ENCODE measurements around the gene PAPPA2.
"Not testable (repeated sequence)": the region's sequence is repeated elsewhere in the genome, so short reads cannot be mapped to it uniquely, and the experiment has no call there.

Gene PAPPA2

DNA sequence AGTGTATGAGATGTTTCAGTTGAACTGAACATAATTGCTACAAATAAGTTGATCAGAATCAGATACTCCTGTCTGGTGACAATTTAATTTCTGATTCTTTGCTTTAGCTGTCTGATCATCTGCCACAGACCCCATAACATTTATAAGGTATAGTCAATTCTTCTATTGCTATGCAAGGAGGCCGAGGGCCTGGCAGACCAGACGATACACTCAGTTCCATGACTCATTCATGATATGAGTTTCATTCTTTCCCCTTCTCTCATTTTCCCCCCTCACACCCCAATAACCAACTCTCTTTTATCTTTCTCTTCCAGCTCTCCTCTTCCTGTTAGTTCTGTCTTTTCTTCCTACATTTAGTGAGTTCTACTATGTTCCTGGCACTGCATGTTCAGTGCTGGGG lies 236.8 kb downstream of the PAPPA2 start:
- DNase-seq: no peak

DNA sequence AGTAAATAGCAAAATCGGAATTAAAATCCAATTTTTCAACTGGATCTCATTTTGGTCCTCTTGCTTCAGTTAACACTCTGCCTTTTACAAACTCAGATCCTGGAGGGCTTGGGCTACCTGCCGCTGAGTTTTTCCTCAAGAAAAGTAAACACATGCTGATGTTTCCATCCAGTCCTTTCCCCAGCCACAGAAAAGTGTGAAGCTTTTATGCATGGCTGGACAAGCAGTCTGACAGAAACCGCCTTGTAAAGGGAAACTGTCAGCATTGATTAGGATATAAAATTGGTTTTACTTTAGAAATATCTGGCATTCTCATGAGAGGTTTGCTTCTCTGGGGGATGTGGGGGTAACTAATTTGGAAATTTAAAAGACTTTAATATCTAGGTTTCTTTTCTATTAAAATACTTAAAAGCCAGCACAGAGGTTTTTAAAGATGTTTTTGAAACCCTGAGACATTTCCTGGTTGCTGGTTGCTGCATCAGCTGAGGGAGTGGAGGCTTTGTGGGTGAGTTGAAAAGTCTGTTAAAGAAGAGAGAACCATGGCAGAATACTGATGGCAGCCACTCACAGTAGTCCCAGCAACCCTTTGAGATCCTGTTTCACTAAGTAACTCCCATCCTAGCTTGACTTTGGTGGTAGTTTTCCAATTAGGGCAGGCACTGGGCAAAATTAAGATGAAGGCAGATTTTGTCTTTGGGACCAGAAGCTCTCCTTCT lies 238.3 kb downstream of the PAPPA2 start:
- no peak for DNase-seq

DNA sequence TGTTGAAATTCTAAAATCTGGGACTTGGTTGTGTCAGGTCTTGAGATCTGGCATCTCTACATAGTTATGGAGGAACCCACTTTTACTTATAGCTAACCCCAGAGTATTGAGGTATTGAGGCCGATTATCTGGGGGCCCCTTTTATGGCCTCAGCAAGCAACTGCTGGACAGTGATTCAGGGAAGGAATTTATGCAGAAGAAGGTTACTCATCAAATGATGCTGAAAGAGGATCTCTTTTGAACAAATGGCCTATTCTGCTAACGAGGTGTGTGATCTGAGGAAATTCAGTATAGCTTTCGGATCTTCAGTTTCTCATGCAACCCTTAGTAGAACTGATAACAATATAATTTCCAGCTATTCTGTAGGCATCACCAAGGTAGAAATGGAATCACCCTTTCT lies 239.9 kb downstream of the PAPPA2 start:
- DNase-seq: no peak

DNA sequence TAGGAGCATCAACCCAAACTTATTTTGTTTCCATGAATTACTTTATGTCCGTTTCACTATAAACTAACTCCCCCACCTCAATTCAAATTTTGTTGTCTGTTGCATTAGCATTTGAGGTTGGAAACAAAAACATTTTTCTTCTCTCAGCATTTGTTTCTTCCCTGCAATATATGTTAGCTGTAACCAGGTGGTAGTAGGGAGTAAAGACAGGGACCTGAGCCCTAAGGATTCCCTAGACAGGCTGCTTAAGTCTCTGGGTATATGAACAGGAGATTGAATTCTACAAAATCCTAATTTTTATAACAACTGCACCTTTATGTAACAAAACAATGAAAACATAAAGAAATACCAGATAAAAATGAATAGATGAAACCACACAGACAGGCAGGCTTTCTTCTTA lies 242.6 kb downstream of the PAPPA2 start:
- no peak for DNase-seq

DNA sequence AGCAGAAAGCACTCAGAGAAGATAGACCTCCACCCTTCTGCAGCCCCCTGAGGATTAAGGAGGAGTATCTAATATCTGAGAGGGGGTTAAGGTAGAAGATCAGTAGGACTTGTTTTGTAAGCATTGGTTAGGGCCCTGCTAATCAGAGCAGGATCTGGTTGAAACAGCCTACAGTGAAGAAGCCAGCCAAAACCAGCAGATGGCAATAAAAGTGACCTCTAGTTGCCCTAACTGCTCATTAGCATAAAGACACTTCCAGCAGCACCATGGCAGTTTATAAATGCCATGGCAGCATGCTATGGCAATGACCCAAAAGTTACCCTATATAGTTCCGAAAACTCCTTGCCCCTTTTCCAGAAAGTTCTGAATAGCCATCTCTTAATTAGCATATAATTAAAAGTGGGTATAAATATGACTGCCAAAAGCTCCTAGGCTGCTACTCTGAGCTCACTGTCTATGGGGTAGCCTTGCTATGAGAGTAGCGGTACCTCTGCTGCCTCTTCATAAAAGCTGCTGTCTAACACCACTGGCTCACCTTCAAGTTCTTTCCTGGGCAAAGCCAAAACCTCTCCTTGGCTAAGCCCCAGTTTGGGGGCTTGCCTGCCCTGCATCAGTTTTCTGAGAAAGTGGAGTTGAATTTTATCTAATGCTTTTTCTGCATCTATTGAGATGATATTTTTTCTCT lies 254.2 kb downstream of the PAPPA2 start:
- peak in 1 of 2 experiments; percentile 39 for DNase-seq

DNA sequence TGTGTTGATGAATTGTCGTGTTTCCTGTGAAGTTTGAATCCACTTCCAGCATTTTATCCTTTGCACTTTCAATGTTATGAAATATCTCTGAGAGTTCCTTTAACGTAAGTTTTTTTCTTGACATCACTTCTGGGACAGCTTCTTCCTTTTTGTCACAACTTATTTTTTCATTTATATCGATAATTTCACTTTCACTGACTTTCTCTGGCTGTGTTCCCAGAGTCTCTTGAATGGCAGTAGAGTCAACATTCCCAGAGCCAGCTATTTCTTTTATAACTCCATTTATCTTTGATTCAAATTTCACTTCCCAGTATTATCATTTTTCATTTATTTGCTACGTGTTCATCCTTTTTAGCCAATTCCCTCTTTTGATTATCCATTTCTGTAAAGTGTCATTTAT lies 256.5 kb downstream of the PAPPA2 start:
- no peak for DNase-seq

DNA sequence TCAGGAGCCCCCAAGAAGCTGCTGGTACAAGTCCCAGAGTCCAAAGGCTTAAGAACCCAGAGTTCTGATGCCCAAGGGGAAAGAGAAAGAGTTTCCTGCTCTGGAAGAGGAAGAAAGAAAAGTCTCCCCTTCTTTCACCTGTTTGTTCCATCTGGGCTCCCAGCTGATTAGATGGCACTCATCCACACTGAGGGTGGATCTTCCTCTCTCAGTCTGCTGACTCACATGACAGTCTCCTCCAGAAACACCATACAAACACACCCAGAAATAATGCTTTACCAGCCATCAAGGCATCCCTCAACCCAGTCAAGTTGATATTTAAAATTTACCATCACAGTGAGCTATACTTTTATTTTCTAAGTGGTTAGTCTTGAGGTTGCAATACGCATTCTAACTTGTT lies 257.9 kb downstream of the PAPPA2 start:
- no peak for DNase-seq

DNA sequence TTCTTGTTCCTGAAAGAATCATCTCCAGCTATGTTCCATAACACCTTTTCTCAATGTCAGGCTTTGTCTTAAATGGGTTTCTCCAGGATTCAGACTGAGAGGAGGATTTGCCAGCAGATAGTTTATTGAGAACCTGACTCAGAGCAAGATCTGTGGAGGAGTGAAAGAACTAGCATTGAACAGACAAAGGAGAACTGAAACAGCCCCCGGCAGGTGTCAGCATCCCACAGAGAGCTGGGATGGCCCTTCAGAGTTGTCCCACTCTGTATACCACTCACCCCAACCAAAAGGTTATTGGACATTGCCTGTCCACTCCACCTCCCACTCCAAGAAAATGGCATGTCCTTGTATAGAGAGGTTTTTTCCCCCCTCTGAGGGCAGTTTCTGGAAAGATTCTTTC lies 270.7 kb downstream of the PAPPA2 start:
- no peak for DNase-seq

DNA sequence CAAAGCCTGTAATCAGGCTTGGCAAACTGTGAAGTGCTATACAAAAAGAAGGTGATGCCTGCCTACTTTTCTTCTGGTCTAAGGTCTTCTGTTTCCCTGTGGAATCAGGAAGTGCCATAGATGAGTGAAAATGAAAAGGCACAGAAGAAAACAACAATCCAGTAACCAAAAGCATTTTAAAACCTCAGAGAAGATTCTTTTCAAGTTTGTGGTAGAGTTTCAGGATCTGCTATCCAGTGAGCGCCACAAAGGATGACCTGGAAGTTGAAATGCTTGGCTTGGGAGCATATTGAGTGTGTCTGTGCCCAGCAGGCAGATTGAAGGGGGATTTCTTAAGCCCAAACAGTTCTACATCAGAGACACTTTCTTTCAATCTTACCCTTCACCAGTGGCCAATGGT lies 272.2 kb downstream of the PAPPA2 start:
- DNase-seq: no peak

DNA sequence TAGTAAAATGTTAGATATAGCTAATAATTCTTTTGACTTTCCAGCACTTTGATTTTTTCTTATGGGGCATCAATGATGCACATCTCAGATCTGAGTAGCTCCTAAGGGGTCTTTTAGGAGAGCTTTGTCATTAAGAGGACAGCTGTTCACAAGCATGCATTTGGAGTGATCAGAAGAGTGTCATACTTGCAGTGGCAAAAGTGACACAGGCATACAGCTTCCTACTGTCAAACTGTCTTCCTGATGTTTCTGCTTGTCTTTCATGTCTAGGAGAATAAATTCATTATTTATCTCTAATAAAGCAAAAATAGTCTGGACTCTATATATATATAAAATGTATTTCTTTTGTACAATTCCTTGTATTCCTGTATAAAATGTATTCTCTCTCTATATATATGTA lies 273.0 kb downstream of the PAPPA2 start:
- no peak for DNase-seq

DNA sequence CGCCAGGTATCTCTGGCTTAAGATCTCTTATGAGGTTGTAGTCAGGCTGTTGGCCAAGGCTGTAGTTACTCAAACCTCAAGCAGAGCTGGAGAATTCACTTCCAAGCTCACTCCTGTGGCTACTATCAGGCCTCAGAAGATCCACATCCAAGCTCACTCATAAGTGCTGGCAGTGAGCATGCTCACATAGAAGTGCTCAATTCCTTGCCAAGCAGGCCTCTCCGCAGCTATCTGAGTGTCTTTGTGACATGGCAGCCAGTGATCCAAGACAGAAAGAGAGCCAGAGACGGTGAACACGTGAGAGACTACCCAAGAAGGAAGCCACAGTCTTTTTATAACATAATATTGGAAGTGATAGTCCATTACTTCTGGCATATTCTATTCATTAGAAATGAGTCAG lies 278.2 kb downstream of the PAPPA2 start:
- no peak for DNase-seq

DNA sequence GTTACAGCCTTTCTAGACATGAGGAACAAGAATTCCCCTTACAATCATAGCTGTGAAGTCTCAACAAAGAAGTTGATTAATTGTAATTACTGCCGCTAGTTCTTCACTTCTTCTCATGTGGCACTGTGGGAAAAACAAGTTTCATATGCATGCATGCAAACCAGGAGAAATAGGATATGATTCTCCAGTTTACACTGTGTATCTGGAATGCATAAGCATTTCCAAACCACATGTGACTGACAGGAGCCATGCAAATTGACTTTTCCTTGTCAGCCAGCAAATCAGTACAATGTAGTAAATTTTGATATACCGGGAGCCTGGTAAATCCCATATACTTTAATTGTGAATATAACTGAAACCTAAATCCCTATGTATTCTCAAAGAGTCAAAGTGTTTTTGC lies 279.3 kb downstream of the PAPPA2 start:
- DNase-seq: no peak

DNA sequence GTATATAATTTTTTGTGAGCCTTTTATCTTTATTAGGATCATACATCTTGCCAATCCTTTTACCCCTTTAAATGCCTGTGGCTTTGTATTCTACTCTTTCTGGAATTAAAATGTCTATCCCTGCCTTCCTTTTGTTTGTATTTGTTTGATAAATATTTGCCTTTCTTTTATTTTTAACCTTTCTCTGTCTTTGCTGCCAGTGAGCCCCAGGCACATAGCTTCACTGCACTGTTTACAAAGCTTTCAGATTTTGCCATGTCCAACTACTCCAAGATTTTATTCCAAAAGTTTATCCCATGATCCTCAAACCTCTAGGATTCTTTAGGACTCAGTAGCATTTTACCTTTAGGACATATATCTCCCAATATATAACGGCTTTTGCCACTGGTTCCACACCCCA lies 281.2 kb downstream of the PAPPA2 start:
- DNase-seq: no peak

DNA sequence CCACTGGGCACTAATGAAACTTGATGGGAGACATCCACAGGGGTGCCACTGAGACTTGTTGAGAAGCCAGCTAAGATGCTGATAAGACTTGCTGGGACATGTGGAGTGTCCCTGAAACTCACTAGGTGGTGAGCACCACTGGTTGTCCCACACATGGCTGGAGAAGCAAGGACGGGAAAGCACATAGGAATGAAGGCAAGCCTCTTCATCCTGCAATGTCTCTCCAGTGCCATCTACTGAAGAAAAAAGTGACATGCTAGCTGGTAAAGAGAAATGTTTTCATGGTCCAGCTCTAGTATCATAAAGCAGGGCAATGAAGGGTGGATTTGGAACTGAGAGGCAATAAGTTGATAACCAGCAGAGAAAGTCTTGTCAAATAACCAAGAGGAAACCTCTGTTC lies 283.0 kb downstream of the PAPPA2 start:
- peak in 1 of 2 experiments; percentile 5 for DNase-seq

DNA sequence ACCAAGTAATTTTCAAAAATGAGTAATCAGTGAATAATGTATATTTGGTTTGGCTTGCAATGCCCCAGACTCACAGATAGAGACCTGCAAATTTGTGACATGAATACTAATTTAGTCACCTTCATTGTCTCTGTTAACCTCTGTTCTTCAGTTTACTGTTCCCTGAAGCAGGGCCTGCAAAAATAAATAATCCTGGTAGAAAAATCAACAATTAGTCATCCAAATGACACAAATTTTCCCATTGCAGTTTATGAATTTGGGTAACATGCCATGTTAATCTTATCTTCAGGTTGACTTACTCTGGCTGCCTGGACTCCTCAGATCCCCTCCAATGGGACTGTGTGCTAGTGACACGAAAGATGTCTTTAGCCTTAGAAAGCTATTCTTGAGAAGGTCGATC lies 289.5 kb downstream of the PAPPA2 start:
- DNase-seq: peak in 1 of 2 experiments; percentile 34

DNA sequence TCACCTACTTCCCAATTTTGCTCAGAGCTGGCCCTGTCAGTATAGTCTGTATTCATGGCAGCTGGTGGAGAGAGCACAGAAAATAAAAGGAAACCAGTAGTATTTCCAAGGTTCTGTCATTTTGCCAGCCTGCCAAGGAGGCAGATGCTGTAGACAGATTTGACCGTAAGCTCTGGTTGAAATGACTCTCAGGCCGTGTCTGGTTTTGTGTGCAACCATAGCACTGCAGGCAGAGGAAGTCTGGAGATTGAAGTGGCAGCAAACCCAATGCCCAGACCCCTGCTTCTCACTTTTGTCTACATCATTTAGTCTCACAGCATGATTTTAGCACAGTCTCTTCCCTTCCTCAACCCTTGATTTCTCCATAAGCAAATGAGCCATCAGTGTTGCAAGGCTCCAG lies 291.7 kb downstream of the PAPPA2 start:
- no peak for DNase-seq

DNA sequence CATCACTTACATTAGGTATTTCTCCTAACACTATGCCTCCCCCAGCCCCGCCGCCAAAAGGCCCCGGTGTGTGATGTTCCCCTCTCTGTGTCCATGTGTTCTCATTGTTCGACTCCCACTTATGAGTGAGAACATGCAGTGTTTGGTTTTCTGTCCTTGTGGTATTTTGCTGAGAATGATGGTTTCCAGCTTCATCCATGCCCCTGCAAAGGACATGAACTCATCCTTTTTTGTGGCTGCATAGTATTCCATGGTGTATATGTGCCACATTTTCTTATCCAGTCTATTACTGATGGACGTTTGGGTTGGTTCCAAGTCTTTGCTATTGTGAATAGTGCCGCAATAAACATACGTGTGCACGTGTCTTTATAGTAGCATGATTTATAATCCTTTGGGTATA lies 293.8 kb downstream of the PAPPA2 start:
- DNase-seq: not testable (repeated sequence)

DNA sequence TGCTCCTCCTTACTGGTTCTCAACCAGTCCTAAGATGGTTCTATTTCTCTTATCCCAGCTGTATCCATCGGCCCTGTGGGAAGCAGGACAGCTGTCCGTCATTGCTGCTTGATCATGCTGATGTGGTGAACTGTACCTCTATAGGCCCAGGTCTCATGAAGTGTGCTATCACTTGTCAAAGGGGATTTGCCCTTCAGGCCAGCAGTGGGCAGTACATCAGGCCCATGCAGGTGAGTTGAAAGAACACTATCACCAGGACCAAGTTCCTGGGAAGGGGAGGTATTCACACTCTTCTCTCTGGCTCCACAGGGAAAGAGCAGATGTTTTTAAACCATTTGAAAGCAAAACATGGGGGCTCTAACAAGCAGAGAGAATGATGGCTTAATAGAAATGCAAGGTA lies 302.6 kb downstream of the PAPPA2 start:
- no peak for DNase-seq

DNA sequence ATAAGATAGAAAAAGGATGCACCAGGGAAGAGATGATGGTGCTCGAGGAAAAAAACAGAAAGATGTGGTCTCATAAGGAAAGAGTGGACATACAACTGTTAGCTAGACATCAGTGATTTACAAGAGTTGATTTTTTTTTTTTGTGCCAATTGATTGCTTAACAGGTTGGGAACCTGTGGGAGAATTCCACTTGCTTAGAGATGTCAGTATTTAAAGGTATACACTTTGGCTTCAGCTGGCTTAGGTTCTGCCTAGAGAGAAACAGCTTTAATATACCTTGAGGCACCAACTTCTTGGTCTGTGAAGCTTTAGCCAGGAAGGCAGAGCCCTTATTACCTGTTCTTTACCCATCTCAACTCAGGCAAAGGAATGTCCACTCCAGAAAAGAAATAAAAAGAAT lies 303.8 kb downstream of the PAPPA2 start:
- no peak for DNase-seq

DNA sequence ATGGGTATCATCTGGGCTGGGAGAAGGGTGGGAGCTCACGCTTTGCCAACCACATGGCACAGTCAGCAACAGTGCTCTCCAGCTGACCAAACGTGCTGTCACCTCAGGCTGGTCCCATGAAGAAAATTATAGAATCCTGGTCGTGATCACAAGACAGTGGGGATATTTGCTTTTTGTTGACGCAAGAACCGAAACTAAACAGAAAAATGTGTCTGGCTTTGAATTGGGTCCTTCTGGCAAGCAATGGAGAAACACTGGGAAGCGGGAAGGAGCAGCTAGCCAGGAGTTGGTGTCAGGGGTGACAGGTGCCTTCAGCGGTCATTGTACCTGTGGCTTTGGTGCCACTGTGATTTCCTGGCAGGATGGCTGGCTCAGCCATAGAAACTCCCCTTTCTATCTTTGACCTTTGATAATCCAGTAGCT lies 304.8 kb downstream of the PAPPA2 start:
- DNase-seq: no peak

DNA sequence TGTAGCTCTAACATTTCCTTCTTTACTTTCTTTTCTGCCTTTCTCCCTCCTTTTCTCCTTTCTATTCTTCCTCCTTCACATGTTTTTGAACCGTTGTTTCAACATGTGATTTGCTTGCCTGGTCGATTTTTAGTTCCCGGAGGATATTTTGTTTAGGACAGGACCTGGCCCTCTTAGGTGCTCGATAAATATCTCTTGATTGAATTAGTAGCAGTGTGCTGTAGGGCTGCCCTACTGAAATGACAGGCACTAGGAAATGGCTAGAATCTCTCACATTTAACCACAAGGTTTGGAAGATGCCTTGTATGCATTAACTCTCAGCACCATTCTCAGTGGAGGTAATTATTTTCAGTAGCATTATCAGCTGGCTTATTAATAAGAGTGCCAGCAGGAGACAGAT lies 305.6 kb downstream of the PAPPA2 start:
- DNase-seq: no peak

DNA sequence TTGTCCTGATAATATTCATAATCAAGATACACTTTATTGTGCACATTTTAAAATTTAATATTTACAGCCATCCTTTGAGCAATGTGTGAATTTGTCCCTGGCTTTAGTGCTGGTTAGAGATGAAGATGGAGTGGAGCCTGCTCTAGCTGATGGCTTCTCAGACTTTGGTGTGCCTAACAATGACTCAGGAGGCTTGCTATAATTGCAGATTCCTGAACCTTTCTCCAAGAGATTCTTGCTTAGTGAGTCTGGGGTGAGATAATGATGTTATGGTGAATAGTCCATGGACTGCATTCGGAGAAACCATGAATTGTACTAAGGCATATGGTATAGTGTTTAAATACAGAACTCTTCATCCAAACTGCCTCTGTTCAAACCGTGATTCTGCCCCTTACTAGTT lies 307.1 kb downstream of the PAPPA2 start:
- no peak for DNase-seq

DNA sequence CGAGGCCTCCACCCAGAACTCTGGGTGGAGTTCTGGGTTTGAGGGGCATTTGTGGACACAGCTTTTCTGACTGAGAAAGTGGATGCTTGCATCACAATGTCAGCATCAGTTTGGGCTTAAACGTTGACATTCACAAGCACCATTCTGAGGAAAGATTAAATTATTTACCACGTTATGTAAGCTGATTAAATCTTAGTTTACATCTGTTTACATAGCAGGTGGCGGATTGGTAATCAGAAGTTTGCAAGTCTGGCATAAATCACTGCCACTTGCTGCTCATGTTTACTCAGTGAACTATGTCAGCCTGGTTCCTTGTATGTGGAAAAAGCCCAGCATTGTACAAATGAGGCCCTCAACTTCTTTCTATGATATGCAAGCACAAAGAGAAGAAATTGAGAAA lies 310.1 kb downstream of the PAPPA2 start:
- no peak for DNase-seq

DNA sequence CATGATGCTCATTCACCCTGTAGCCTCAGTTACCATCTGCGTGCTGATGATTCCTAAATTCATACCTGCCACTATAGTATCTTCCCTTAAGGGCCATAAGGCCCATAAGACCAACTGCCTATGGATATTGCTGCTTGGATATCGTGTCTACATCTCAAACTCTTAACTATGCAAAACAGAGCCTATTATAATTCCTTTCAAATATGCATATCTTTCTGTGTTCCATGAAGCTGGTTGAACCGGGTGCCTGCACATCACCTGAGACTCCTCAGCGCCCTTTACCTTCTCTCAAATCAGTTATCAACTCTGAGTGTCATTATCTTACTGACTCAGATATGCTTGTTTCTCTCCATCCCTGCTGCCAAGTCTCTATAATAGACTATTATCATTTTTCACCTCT lies 311.2 kb downstream of the PAPPA2 start:
- DNase-seq: no peak

DNA sequence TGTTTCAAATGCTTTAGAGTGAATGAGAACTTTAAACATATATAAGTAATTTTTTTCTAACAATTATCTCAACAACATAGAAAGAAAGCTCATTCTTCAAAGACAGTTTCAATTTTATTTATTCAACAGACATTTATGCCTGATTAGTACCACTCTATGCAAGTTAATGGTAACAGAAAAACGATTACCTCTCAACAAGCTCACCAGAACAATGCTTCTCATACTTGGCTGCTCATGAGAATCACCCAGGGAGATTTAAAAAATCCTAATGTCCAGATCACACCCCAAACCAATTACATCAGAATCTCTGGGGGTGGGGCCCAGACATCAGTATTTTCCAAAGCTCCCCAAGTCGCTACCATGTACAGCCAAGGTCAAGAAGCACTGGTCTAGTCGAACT lies 312.4 kb downstream of the PAPPA2 start:
- DNase-seq: no peak
